Neuron (in vitro differentiated cells): ENCODE results near the gene TPO.
"Not testable (repeated sequence)": the region's sequence is repeated elsewhere in the genome, so short reads cannot be mapped to it uniquely, and the experiment has no call there.

Experiments
- H2AFZ ChIP-seq: one replicate; pipeline ENCODE4 v1.6.1; 2013; ENCODE audit warnings: low read depth, mild to moderate bottlenecking, inconsistent platforms, low read length, moderate library complexity
- H3K27me3 ChIP-seq: one replicate; pipeline ENCODE4 v1.6.1; 2013; ENCODE audit warnings: low read length; ENCODE audit not compliant: insufficient read depth
- H3K36me3 ChIP-seq: one replicate; pipeline ENCODE4 v1.6.1; 2013; ENCODE audit warnings: low read length; ENCODE audit not compliant: insufficient read depth
- H3K4me1 ChIP-seq: one replicate; pipeline ENCODE4 v1.6.1; 2013; ENCODE audit warnings: low read length; ENCODE audit not compliant: insufficient read depth
- H3K4me3 ChIP-seq: 2 replicates; pipeline ENCODE4 v1.5.1; 2013; ENCODE audit warnings: mild to moderate bottlenecking, low read length, moderate library complexity
- H3K9me3 ChIP-seq: one replicate; pipeline ENCODE4 v1.6.1; 2013; ENCODE audit warnings: low read length

TPO gene

GRCh38 chr2:1390118-1390517 is 23.1 kb upstream of the TPO start:
- H3K36me3 ChIP-seq, H2AFZ ChIP-seq, H3K4me1 ChIP-seq, H3K27me3 ChIP-seq, H3K9me3 ChIP-seq, H3K4me3 ChIP-seq: not testable (repeated sequence)

- peaks cover 5% of the 10 kb centered on the region for H3K27me3 ChIP-seq
Measured at GRCh38 chr2:1393321-1393720, 19.9 kb upstream of the TPO start.

GRCh38 chr2:1394709-1395408 is 18.4 kb upstream of the TPO start:
- Histone ChIP-seq H3K4me3 (no peak overlapping the region), H3K9me3 (no peaks in the 10 kb centered on the region), H3K36me3 (no peaks in the 10 kb centered on the region), H3K27me3 (peaks cover 5% of the 10 kb centered on the region), H2AFZ (no peak overlapping the region), H3K4me1 (no peaks in the 10 kb centered on the region)

More at GRCh38 chr2:1393321-1393720, 19.9 kb upstream of the TPO start:
- H2AFZ ChIP-seq: no peak overlapping the region
- no peaks in the 10 kb centered on the region for H3K36me3 ChIP-seq
- H3K4me3 ChIP-seq: no peak overlapping the region
- H3K9me3 ChIP-seq: no peaks in the 10 kb centered on the region
- no peaks in the 10 kb centered on the region for H3K4me1 ChIP-seq

GRCh38 chr2:1397350-1397749 is 15.9 kb upstream of the TPO start:
- no peaks in the 10 kb centered on the region for H3K36me3 ChIP-seq
- no peak overlapping the region for H3K4me3 ChIP-seq
- H3K27me3 ChIP-seq: peaks cover 5% of the 10 kb centered on the region
- H3K4me1 ChIP-seq: no peaks in the 10 kb centered on the region
- H3K9me3 ChIP-seq: no peaks in the 10 kb centered on the region
- H2AFZ ChIP-seq: no peak overlapping the region

- peaks cover 5% of the 10 kb centered on the region for H3K27me3 ChIP-seq
- H2AFZ ChIP-seq: no peak overlapping the region
- no peaks in the 10 kb centered on the region for H3K36me3 ChIP-seq
- no peaks in the 10 kb centered on the region for H3K4me1 ChIP-seq
- H3K9me3 ChIP-seq: no peaks in the 10 kb centered on the region
- no peak overlapping the region for H3K4me3 ChIP-seq
Measured at GRCh38 chr2:1398191-1398590, 15.1 kb upstream of the TPO start.

GRCh38 chr2:1400943-1401735 is 12.1 kb upstream of the TPO start:
- H2AFZ ChIP-seq: no peak overlapping the region
- no peak overlapping the region for H3K4me3 ChIP-seq
- H3K9me3 ChIP-seq: no peaks in the 10 kb centered on the region
- no peaks in the 10 kb centered on the region for H3K4me1 ChIP-seq
- H3K27me3 ChIP-seq: peaks cover 5% of the 10 kb centered on the region
- no peaks in the 10 kb centered on the region for H3K36me3 ChIP-seq

GRCh38 chr2:1402064-1402463 is 11.2 kb upstream of the TPO start:
- Histone ChIP-seq H3K4me1 (no peaks in the 10 kb centered on the region), H3K36me3 (no peaks in the 10 kb centered on the region), H3K27me3 (peaks cover 5% of the 10 kb centered on the region), H3K4me3 (no peak overlapping the region), H3K9me3 (no peaks in the 10 kb centered on the region), H2AFZ (no peak overlapping the region)

- H3K4me3 ChIP-seq: no peak overlapping the region
- H3K27me3 ChIP-seq: no peaks in the 10 kb centered on the region
- no peak overlapping the region for H2AFZ ChIP-seq
- H3K36me3 ChIP-seq: no peaks in the 10 kb centered on the region
- no peaks in the 10 kb centered on the region for H3K4me1 ChIP-seq
- no peaks in the 10 kb centered on the region for H3K9me3 ChIP-seq
Measured at GRCh38 chr2:1403565-1403964, 9.7 kb upstream of the TPO start.

GRCh38 chr2:1405124-1405523 is 8.1 kb upstream of the TPO start:
- Histone ChIP-seq H3K9me3 (no peaks in the 10 kb centered on the region), H3K36me3 (no peaks in the 10 kb centered on the region), H3K4me3 (no peak overlapping the region), H3K4me1 (no peaks in the 10 kb centered on the region), H2AFZ (no peak overlapping the region), H3K27me3 (no peaks in the 10 kb centered on the region)

GRCh38 chr2:1405967-1406366 is 7.3 kb upstream of the TPO start:
- Histone ChIP-seq H3K36me3 (no peaks in the 10 kb centered on the region), H2AFZ (no peak overlapping the region), H3K4me1 (no peaks in the 10 kb centered on the region), H3K4me3 (no peak overlapping the region), H3K9me3 (no peaks in the 10 kb centered on the region), H3K27me3 (no peaks in the 10 kb centered on the region)

GRCh38 chr2:1406434-1406833 is 6.8 kb upstream of the TPO start:
- no peak overlapping the region for H3K4me3 ChIP-seq
- no peaks in the 10 kb centered on the region for H3K36me3 ChIP-seq
- no peaks in the 10 kb centered on the region for H3K27me3 ChIP-seq
- H2AFZ ChIP-seq: no peak overlapping the region
- no peaks in the 10 kb centered on the region for H3K4me1 ChIP-seq
- H3K9me3 ChIP-seq: no peaks in the 10 kb centered on the region

GRCh38 chr2:1407950-1408675 is 5.2 kb upstream of the TPO start:
- Histone ChIP-seq H2AFZ (no peak overlapping the region), H3K36me3 (no peaks in the 10 kb centered on the region), H3K27me3 (no peaks in the 10 kb centered on the region), H3K4me1 (no peaks in the 10 kb centered on the region), H3K9me3 (no peaks in the 10 kb centered on the region), H3K4me3 (no peak overlapping the region)

GRCh38 chr2:1414121-1414520 is 858 bp downstream of the TPO start:
- Histone ChIP-seq H3K4me3 (no peak overlapping the region), H3K4me1 (no peaks in the 10 kb centered on the region), H3K36me3 (no peaks in the 10 kb centered on the region), H3K9me3 (no peaks in the 10 kb centered on the region), H2AFZ (no peak overlapping the region), H3K27me3 (no peaks in the 10 kb centered on the region)
